GM20000 (cell line): ENCODE results near the gene SVEP1.
"Not testable (repeated sequence)": the region's sequence is repeated elsewhere in the genome, so short reads cannot be mapped to it uniquely, and the experiment has no call there.

ENCODE experiments used
- DNase-seq: peaks from one replicate; pipeline ENCODE4 v3.0.0; 2012; ENCODE audit warnings: low spot score
- TF ChIP-seq, protein P1 (sequence below): IDR thresholded peaks from 2 replicates; pipeline ENCODE4 v1.5.1; 2012; ENCODE audit warnings: mild to moderate bottlenecking, control low read depth; ENCODE audit errors: extremely low read depth, missing control alignments

Gene SVEP1

DNA sequence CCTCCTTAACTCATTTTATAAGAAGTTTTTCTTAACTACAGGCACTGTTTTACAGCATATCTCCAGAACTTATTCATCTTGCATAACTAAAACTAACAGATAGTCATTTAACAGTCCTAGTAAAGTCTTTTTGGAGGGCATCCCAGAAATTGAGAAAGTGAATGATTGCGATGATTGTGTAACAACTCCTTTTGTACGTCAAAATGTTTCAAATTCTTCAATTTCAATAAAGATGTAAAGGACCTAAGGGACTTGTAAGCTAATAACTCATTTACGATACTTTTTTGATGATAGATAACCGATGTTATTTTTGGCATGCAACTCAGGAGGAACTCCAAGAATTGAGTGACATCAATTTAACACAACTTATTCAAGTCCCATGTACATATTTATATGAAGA lies 42.7 kb downstream of the SVEP1 start:
- DNase-seq: no peak

DNA sequence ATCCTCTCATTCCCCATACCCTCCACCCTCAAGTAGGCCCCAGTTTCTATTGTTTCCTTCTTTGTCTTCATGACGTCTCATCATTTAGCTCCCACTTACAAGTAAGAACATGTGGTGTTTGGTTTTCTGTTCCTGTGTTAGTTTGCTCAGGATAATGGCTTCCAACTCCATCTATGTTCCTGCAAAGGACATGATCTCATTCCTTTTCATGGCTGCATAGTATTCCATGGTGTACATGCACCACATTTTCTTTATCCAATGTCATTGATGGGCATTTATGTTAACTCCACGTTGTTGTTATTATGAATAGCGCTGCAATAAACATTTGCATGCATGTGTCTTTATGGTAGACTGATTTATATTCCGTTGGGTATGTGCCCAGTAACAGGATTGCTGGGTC lies 45.4 kb downstream of the SVEP1 start:
- not testable (repeated sequence) for DNase-seq

More for the DNA sequence above, 42.7 kb downstream of the SVEP1 start:
- TF ChIP-seq, protein P1, sequence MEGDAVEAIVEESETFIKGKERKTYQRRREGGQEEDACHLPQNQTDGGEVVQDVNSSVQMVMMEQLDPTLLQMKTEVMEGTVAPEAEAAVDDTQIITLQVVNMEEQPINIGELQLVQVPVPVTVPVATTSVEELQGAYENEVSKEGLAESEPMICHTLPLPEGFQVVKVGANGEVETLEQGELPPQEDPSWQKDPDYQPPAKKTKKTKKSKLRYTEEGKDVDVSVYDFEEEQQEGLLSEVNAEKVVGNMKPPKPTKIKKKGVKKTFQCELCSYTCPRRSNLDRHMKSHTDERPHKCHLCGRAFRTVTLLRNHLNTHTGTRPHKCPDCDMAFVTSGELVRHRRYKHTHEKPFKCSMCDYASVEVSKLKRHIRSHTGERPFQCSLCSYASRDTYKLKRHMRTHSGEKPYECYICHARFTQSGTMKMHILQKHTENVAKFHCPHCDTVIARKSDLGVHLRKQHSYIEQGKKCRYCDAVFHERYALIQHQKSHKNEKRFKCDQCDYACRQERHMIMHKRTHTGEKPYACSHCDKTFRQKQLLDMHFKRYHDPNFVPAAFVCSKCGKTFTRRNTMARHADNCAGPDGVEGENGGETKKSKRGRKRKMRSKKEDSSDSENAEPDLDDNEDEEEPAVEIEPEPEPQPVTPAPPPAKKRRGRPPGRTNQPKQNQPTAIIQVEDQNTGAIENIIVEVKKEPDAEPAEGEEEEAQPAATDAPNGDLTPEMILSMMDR: no peak

DNA sequence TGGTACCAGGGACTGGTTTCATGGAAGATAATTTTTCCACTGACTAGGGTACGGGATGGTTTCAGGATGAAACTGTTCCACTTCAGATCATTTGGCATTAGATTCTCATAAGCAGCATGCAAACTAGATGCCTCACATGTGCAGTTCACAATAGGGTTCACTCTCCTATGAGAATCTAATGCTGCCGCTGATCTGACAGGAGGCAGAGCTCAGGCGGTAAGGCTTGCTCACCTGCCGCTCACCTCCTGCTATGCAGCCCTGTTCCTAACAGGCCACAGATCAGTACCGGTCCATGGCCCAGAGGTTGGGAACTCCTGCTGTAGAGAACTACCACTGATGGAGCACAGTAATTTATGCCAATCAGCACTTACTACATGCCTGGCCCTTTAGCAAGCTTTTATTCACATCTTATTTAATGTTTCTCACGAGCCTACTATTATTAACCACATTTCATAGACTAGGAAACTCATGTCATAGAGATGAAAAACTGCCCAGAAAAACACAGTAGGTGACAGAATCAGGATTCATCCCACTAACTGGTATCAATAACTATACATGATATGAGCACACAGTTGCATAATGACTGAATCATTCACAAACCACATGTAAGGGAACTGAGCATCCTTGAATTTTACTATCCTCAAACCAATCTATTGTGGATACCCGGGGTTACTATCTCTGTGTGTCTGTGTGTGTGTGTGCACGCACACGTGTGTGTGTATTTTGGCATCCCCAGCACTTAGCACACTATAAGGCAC lies 46.5 kb downstream of the SVEP1 start:
- TF ChIP-seq, protein P1: no peak
- no peak for DNase-seq

DNA sequence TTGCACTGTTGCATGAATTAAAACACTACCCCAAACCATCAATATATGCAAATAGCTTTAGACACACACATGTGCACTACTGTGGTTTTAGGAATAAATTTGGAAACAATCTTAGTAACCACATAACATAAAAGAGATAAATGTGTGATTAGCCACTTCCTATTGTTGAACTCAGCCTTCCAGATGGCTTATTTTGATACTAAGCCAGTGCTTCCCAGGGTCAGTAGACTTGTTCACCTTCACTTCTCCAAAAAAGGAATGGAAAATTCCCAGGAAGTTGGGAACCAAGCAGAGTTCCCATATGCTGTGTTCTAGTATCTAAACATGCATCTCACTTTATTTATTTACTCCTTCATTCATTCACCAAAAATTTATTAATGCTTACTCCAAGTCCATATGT lies 47.8 kb downstream of the SVEP1 start:
- TF ChIP-seq, protein P1: no peak
- DNase-seq: no peak

DNA sequence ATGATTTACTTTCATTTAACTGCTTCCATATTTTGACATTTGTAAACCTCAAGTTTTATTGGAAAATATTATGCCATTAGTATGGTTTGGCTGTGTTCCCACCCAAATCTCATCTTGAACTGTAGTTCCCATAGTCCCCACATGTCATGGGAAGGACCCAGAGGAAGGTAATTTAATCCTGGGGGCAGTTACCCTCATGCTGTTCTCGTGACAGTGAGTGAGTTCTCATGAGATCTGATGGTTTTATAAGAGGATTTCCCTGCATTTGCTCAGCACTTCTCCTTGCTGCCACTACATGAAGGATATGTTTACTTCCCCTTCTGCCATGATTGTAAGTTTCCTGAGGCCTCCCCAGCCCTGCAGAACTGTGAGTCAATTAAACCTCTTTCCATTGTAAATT lies 48.3 kb downstream of the SVEP1 start:
- DNase-seq: not testable (repeated sequence)

DNA sequence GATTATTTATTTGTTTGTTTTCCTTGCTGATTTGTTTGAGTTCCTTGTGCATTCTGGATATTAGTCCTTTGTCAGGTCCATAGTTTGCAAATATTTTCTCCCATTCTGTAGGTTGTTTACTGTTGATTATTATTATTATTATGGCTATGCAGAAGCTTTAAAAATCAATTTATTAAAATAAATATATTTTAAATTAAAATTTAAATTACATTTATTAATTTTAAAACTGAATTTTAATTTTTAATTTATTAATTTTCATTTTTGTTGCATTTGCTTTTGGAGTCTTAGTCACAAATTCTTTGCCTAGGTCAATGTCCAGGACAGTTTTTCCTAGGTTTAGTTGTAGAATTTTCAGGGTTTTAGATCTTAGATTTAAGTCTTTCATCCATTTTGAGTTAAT lies 50.9 kb downstream of the SVEP1 start:
- TF ChIP-seq, protein P1: no peak
- DNase-seq: no peak

DNA sequence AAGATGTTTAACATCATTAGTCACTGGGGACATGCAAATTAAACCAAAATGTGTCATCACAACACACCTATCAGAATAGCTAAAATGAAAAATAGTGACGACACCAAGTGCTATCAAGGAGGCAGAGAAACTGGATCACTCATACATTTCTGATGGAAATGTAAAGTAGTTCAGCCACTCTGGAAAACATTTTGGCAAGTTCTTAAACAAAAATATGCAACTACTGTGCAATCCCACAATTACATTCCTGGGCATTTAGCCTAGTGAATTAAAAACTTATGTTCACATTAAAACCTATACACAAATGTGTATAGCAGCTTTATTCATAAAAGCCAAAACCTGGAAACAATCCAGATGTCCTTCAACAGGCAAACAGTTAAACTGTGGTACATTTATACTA lies 53.1 kb downstream of the SVEP1 start:
- no peak for DNase-seq
- TF ChIP-seq, protein P1: no peak

DNA sequence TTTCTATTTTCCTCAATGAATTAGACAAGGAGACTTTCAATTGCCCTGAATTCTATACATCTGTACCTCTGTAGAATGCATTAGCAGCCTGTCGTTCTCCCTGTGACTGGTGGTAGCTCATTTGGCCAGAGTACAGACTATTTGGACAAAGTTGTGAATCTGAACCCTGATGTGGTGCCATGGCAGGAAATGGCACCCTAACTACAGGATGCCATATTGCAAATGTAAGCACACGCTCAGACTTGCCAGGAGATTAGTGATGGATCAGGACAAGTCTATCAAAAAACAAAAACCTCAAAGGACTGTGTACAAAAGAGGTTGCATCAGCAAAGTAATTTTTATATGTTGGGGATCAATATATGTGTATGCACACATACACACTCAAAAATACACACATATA lies 58.3 kb downstream of the SVEP1 start:
- no peak for DNase-seq
- TF ChIP-seq, protein P1: no peak
